HK-2 (cell line): Measurements from ENCODE around the gene IFIT3.
A peak's percentile ranks its signal among the peaks of the same experiment; 100 is the strongest.
"Not testable (repeated sequence)": the region's sequence is repeated elsewhere in the genome, so short reads cannot be mapped to it uniquely, and the experiment has no call there.

ENCODE experiments used
- DNase-seq: peaks from one replicate; pipeline ENCODE4 v3.0.0-alpha.2; 2018; ENCODE audit not compliant: unreplicated experiment

IFIT3 gene, protein sequence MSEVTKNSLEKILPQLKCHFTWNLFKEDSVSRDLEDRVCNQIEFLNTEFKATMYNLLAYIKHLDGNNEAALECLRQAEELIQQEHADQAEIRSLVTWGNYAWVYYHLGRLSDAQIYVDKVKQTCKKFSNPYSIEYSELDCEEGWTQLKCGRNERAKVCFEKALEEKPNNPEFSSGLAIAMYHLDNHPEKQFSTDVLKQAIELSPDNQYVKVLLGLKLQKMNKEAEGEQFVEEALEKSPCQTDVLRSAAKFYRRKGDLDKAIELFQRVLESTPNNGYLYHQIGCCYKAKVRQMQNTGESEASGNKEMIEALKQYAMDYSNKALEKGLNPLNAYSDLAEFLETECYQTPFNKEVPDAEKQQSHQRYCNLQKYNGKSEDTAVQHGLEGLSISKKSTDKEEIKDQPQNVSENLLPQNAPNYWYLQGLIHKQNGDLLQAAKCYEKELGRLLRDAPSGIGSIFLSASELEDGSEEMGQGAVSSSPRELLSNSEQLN

GRCh38 chr10:89327803-89328441 is at the start of gene IFIT3:
TSS of gene IFIT3 (plus strand) at chr10:89327997. CDS start at chr10:89328074, 77 bp downstream.
- peak; percentile 69 for DNase-seq

DNA sequence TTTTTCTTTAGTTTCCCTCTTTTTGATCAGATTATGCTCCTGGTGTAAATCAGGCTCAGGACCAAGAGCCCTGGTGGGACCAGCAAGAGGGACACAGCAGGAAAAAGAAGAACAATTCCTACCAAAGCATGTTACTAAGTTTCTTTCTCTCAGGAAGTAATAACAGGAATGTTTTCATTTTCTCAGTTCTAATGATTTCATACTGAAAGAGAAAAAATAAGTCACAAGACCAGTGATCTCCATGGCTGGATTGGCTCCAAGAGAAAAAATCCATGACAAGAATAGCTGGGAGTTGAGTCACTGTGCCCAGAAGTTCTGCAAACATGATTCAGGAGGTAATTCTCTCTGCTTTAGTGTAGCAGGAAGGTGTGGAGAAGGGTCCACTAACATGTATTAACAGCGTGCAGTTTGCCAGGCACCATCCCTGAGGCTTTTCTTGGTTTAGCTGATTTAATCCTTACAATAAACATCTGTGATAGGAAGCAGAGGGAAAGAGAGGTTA is 49.7 kb upstream of the IFIT3 start:
- peak; percentile 73 for DNase-seq

- DNase-seq, result no peak
Observed at GRCh38 chr10:89278900-89279392, 48.9 kb upstream of the IFIT3 start.

DNA sequence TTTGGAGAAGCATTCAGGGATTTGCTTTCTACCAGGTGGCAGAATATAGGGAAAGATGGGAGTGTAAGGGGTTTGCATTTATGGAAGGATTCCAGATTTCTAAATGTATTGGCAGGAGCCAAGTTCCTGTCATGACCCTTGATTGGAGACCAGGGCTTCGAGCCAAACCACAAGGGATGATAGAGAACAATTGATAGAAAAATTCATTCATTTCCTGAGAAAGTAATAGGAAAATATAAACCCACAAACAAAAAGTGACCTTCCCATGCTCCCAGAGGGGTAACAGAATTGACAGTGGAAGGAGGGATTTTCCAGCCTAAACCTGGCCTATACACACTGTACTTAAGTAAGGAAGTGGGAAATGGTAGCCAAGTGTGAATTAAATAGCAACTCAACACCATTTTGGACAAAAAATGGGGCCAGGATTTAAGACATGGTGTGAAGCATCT is 48.4 kb upstream of the IFIT3 start:
- DNase-seq, result no peak

DNA sequence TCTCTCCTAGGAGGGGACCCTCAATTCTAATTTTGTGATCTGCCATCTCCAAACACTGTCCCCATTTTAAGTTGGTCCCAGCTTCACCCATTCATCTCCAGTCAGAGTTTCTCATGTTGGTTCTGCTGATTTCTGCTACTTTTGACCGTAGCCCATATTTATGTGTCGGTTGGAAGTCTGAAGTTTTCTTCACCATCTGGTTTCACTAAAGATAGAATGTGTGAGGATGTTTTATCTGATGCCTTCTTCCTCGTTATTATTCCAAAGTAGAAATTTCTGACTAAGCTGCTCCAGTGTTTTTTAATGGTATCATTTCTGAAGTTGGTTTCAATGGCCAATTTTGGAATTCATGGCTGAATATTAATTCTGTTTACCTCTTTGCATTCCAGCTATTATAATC is 47.3 kb upstream of the IFIT3 start:
- no peak for DNase-seq

DNA sequence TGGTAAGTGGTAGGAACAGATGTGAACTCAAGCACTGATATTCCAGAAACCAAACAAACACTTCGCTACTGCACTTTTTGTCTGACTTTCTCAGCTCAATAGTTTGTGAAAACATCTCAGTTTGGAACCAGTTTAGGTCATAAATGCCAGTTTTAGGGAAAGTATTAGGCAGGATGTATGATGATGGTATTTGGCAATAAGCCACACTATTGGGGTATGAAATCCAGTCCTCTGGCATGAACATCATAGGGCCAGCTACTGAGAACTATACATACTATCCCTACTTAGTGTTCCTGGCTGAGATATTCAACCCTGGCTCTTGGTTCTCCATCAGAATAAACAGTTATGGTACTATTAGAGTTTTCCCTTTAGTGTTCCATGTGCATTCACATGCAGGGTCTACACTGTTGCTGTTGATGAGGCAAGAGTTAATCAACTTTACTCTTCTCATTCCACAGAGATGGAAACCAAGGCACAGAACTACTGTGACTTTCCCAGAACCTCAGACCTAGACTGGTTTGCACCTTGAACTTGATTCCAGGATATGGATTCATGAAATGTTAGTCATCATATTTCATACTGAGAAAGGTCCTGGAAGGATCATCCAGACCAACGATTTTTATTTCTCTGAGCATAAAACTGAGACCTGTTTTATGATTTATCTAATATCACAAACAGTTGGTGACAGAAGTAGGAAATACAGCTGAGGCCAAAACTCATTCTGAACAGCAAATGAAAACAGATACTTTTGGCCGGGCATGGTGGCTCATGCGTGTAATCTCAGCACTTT is 46.0 kb upstream of the IFIT3 start:
- DNase-seq, result no peak

DNA sequence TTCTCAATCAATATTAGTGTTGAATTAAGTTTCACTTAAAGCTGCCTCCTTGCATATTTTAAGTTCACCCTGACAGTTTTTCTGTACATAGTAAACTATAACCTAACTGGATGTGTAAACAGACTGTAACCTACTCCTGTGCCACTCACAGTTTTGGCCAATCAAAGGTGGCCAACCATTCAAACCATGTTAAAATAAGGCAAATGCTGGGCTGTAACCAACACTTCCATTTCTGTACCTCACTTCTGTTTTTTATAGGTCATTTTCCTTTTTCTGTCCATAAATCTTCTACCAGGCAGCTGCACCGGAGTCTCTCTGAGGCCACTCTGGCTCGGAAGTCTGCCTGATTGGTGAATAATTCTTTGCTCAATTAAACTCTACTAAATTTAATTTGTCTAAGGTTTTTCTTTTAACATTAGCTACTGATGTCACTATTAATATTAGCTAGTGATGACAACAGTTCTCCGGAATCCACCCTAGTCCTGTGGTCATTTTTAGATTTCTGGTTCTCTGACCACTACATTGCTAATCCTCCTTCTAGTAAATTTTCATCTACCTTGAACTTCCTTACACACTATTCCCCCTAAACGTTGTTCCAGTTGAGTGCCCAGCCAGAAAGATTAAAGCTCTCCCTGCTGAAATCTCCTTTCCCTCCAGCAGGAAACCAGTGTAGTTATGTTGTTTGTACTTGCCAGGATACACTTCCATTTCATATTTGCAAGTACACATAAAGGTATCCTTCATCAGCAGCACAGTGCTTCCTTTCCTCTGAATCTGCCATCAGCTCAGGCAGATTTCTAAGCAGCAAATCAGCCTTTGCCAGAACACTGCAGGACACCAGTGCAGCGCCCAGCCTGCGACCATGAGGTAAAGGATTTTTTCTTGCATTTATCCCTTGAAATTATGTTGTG is 44.5 kb upstream of the IFIT3 start:
- DNase-seq, result no peak

GRCh38 chr10:89283936-89284475 is 43.8 kb upstream of the IFIT3 start:
- peak; percentile 67 for DNase-seq

GRCh38 chr10:89284711-89285110 is 43.1 kb upstream of the IFIT3 start:
- DNase-seq, result not testable (repeated sequence)

DNA sequence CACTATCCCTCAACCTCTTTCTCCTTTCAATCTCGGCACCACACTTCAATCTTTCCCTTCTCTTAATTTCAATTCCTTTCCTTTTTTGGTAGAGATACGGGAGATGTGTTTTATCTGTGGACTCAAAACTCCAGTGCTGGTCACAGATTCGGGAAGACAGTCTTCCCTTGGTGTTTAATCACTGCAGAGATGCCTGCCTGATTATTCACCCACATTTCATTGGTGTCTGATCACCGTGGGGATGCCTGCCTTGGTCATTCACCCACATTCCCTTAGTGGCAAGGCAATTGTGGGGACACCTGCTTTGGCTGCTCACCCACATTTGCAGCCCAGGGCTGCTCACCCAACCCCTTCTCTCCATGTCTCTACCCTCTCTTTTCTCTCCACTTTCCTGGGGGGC is 42.5 kb upstream of the IFIT3 start:
- DNase-seq, result not testable (repeated sequence)

DNA sequence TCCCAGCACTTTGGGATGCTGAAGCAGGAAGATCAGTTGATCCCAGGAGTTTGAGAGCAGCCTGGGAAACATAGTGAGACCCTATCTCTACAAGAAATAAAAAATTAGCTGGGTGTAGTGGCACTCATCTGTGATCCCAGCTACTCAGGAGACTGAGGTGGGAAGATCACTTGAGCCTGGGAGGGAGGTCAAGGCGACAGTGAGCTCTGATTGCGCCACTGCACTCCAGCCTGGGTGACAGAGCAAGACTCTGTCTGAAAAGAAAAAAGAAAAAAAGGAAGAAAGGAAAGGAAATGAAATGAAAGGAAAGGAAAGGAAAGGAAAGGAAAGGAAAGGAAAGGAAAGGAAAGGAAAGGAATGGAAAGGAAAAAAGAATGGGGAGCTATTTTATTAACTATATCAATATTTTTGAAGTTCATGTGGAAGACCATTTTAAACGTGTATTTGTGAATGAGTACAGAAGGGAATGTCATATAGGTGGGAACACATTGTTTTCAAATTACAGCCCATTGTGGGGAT is 33.0 kb upstream of the IFIT3 start:
- DNase-seq, result no peak

DNA sequence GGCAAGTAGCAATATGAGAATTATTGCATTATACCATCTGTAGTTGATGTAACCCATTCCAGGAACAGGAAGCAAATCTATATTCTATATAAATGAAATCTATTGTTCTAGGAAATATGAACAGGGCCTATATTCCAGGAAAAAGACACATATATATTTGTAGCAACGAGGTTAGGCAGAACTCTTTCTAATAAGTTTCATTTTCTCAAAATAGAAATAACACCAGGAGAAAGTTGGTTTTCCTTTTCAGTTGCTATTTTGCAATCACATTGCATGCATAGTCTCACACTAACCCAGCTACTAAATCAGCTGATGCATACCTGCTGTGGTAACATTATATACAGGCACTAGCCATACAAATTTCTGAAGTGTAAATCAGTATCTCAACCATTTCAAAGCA is 32.2 kb upstream of the IFIT3 start:
- no peak for DNase-seq

GRCh38 chr10:89296220-89296648 is 31.6 kb upstream of the IFIT3 start:
- no peak for DNase-seq

DNA sequence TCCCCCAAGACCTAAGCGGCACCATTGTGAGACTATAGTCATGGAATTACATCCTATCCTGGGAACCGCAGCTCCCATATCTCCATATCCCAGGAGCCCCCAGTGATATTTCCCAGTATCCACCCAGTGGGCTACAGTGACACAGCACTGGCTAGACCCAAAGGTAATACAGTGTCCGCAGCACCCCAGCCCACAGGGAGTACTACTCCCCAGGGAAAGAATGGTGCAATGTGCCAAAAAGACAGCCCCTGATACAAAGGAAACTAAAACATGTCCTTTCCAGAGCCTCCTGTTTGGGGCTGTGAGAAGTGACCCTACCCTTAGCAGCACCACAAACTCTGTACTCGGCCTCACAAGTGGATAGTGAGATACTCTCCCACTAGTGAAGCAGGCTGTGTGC is 30.4 kb upstream of the IFIT3 start:
- no peak for DNase-seq

DNA sequence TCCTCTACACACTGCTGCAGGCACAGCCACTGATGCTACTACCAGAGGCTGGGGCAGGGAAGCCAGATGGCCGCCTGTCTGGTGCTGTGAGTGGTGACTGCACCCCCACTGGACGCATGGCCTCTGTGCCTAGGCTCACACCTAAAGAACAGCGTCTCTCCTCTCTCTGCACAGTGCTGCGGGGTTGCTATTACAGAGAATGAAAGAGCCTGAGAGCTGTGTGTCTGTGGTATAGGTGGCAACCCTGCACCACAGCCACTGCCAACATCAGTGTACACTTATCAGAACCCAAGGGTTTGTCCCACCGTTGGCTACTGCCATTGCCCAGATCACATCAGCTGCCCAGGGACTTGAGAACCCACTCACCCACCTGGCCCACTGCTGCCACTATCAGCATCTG is 30.0 kb upstream of the IFIT3 start:
- no peak for DNase-seq

GRCh38 chr10:89299031-89299430 is 28.8 kb upstream of the IFIT3 start:
- no peak for DNase-seq

GRCh38 chr10:89301232-89301631 is 26.6 kb upstream of the IFIT3 start:
- no peak for DNase-seq

GRCh38 chr10:89301721-89302445 is 25.9 kb upstream of the IFIT3 start, which contains the start of gene IFIT2:
TSS of gene IFIT2 (plus strand) at chr10:89302046. CDS start at chr10:89302124, 78 bp downstream.
- DNase-seq, result peak; percentile 29

DNA sequence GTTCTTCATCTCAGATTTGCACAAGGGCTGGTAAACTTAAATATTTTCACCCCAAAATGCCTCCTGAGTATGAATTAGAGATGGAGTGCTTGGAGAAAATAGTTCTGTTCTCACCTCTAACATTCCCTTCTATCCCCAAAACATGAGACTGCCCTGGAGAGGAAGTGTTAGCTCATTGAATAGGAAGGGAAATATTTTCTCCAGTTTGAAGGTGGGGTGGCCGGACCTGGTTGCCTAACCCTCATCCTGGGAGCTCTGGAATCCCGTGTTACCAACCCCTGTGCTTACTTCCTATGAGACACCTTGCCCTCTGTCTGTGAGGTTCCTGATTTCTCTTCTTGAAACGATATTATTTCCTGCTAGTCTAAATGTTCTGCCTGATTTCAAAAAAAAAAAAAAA is 25.2 kb upstream of the IFIT3 start:
- no peak for DNase-seq
